ENCODE results near the gene PTPN18.

PTPN18 gene

DNA sequence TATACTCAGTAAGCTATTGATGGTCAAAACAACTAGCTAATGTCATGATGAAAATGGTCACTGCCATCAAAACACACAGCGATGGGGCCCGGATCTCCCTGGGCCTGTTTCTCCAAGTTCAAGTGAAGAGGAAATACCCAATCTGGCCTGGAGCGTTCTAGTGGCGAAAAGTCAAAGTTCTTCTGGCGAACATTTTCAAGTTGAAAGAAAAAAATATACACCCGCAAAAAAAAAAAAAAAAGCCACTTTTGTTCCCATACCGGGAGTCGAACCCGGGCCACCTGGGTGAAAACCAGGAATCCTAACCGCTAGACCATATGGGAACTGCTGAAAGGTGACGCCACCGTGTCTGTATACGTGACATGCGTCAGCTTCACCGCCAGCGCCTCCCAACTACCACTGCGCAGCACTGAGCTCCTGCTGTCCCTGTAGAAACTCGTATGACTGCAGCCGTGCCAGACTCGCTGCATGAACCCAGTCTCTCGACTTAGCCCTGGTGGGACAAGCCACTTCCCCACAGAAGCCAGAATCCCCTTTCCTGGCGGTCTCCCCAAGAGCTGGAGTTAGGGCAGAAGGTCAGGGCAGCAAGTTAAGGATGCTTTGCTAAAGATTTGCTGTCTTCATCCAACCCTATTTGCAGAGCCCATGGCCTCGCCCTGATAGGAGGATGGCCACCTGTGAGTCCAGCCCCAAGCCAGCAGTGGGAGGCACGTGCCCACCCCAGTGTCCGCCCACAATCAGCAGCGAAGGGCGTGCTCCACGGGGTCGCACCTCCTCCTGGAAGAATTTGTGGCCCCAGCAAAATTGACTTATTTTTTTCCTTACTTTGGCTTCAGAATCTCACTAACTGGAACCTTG lies 18.8 kb upstream of the PTPN18 start:
- H3K4me3 ChIP-seq (ENCODE audit: low read depth, low read length): no peak overlapping the region
- DNase-seq (ENCODE audit: low read depth): no peak

DNA sequence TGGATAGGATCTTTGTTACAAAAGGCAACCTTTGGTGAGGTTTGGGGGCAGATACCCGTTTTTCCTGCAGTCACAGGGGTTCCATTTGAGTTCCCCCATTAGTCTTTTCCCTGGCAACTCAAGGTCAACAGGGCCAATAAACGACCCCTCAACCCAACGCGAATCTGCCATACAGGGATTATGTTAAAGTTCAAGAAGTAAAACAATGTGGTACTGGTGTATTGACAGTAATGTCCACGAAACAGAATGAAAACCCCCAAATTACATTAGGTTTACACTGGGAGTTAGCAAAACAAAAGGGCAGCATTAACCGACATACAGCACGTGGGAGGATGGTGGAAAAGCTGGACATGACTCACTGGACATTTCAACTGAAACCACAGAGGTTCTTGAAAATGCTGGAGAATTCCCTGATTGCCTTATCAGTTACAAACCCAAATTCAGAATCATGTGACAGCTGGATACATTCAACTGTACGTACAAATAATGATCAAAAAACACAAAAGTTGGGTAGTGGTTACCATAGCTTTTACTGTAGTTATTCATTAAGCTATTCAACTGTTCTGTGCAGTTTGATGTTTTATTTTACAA lies 18.0 kb upstream of the PTPN18 start:
- H3K4me3 ChIP-seq (ENCODE audit: low read depth, low read length): no peak overlapping the region
- no peak for DNase-seq (ENCODE audit: low read depth)
- TF ChIP-seq, protein P1, sequence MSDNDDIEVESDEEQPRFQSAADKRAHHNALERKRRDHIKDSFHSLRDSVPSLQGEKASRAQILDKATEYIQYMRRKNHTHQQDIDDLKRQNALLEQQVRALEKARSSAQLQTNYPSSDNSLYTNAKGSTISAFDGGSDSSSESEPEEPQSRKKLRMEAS (IDR thresholded peaks at IDR 0.05; ENCODE audit: low read depth, low read length): no peak
- TF ChIP-seq POLR2A (IDR thresholded peaks at IDR 0.05; ENCODE audit: extremely low read depth, insufficient read length) (no peak), MYC (IDR thresholded peaks at IDR 0.05; ENCODE audit: low read depth, low read length) (no peak)
- TF ChIP-seq, protein P2, sequence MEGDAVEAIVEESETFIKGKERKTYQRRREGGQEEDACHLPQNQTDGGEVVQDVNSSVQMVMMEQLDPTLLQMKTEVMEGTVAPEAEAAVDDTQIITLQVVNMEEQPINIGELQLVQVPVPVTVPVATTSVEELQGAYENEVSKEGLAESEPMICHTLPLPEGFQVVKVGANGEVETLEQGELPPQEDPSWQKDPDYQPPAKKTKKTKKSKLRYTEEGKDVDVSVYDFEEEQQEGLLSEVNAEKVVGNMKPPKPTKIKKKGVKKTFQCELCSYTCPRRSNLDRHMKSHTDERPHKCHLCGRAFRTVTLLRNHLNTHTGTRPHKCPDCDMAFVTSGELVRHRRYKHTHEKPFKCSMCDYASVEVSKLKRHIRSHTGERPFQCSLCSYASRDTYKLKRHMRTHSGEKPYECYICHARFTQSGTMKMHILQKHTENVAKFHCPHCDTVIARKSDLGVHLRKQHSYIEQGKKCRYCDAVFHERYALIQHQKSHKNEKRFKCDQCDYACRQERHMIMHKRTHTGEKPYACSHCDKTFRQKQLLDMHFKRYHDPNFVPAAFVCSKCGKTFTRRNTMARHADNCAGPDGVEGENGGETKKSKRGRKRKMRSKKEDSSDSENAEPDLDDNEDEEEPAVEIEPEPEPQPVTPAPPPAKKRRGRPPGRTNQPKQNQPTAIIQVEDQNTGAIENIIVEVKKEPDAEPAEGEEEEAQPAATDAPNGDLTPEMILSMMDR (IDR thresholded peaks at IDR 0.05; ENCODE audit: low read depth, low read length): no peak

More for the DNA sequence above, 18.8 kb upstream of the PTPN18 start:
- TF ChIP-seq POLR2A (IDR thresholded peaks at IDR 0.05; ENCODE audit: extremely low read depth, insufficient read length): no peak
- TF ChIP-seq MYC (IDR thresholded peaks at IDR 0.05; ENCODE audit: low read depth, low read length): no peak
- TF ChIP-seq, protein P2 (IDR thresholded peaks at IDR 0.05; ENCODE audit: low read depth, low read length): no peak
- TF ChIP-seq, protein P1 (IDR thresholded peaks at IDR 0.05; ENCODE audit: low read depth, low read length): no peak

DNA sequence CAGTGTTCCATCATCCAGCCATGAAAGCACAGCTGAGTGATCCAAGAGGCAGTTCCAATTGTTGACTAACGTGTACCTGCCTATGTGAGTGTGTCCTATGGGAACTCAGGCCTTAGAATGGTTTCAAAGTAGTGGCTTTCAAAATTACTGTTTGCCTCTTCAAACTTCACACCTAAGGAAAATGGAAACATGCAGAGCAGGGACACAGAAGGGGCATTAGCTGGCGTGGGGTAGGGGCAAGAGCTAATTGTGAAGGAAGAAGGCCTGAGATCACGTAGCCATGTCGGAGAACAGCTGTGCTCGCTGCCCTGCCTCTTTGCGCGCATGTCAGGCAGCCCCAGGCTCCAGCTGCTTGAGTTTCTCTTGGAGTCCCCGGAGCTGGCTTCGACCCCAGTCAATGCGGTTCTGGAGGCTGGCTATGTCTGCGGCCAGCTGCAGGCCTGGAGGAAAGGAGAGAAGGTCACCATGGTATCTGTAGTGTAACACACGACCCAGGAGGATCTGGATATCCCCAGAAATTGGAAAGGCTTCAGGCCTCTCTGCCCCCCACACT lies 17.0 kb upstream of the PTPN18 start:
- TF ChIP-seq, protein P1 (IDR thresholded peaks at IDR 0.05; ENCODE audit: low read depth, low read length): no peak
- no peak for TF ChIP-seq MYC (IDR thresholded peaks at IDR 0.05; ENCODE audit: low read depth, low read length)
- TF ChIP-seq POLR2A (IDR thresholded peaks at IDR 0.05; ENCODE audit: extremely low read depth, insufficient read length): no peak
- TF ChIP-seq, protein P2 (IDR thresholded peaks at IDR 0.05; ENCODE audit: low read depth, low read length): no peak
- no peak overlapping the region for H3K4me3 ChIP-seq (ENCODE audit: low read depth, low read length)
- no peak for DNase-seq (ENCODE audit: low read depth)

DNA sequence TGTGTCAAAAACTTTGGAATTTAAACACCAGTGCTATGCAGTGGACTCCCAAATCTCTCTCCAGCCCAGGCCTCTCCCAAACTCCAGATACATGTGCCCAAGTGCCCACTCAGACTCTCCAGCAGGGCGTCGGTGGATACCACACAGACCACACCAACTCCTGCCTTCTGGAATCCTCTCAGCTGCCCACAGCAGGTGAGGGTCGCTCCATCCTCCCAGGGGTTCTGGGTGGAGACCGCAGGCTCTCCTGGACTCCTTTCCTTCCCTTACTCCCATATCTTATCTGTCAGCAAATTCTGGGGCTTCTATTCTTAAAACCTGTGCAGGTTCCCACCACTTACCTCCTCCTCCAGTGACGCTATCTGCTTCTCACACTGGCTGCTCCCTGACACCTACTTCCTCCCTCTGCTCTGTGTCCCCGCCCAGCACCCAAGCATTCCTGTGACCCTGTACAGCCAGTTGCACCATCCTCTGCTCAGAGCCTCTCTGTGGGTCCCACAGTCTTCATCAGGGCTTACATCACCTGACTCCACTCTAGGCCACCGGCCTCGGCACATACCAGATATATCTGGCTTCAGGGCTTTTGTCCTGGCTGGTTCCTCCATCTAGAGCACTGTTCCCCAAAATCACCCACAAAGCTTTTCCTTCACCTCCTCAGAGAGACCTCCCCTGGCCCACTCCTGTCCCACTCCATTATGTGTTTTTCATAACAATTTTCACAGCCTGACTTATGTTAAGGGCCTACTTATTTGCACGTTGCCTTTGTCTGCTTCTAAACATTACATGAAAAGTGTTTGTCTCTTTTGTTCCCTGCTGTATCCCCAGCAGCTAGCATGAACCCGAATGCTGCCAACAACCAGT lies 15.7 kb upstream of the PTPN18 start:
- no peak for TF ChIP-seq POLR2A (IDR thresholded peaks at IDR 0.05; ENCODE audit: extremely low read depth, insufficient read length)
- TF ChIP-seq, protein P2 (IDR thresholded peaks at IDR 0.05; ENCODE audit: low read depth, low read length): no peak
- TF ChIP-seq MYC (IDR thresholded peaks at IDR 0.05; ENCODE audit: low read depth, low read length): no peak
- TF ChIP-seq, protein P1 (IDR thresholded peaks at IDR 0.05; ENCODE audit: low read depth, low read length): no peak
- DNase-seq (ENCODE audit: low read depth): no peak
- no peak overlapping the region for H3K4me3 ChIP-seq (ENCODE audit: low read depth, low read length)

DNA sequence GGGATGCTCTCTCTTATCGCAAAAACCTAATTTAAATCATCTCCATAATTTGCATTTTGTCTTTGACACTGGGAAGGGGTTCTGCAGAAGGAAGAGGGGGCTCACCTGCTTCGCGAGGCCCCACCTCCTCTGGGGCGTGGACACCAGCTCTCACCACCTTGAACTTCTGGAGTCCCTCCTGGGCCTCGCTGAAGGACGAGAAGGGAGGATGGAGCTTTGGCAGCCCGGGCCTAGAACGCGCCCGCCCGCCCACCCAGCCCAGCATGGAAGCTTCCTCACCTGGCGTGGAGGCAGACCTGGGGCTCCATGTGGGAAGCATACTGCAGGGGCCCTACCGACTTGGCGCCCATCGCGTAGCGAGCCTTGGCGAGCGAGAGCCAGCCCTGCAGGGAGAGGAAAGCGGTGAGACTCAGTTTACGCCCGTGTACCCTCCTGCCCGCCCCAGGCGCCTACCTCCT lies 14.3 kb upstream of the PTPN18 start:
- no peak for DNase-seq (ENCODE audit: low read depth)
- TF ChIP-seq MYC (IDR thresholded peaks at IDR 0.05; ENCODE audit: low read depth, low read length) (no peak), POLR2A (IDR thresholded peaks at IDR 0.05; ENCODE audit: extremely low read depth, insufficient read length) (no peak)
- TF ChIP-seq, protein P2 (IDR thresholded peaks at IDR 0.05; ENCODE audit: low read depth, low read length): no peak
- peak overlapping the region; percentile 99 for H3K4me3 ChIP-seq (ENCODE audit: low read depth, low read length)
